Activated naive CD4-positive, alpha-beta T cell treated with anti-CD3 and anti-CD28 coated beads for 36 hours (primary cell): ENCODE results near the gene BTN2A1. TPM values are rescaled to one million over a fixed set of nuclear protein-coding genes. Genes with fewer than 3 reads are reported as not detected.
A peak's percentile ranks its signal among the peaks of the same experiment; 100 is the strongest.
"Not testable (repeated sequence)": the region's sequence is repeated elsewhere in the genome, so short reads cannot be mapped to it uniquely, and the experiment has no call there.

Experiments used
- CTCF ChIA-PET: fragments of 350-600 bp; sonication (Branson Sonifier 250); formaldehyde crosslinking; loops from one replicate; lab custom pipeline; 2021; ENCODE audit warnings: antibody characterized with exemption; lab: Charles Lee
- DNase-seq: peaks from one replicate; pipeline ENCODE4 v3.0.0-alpha.2; 2020
- H3K27ac Mint-ChIP-seq: one replicate; pipeline ENCODE4 v1.8.0; 2021; ENCODE audit warnings: mild to moderate bottlenecking, mixed read lengths
- H3K27me3 Mint-ChIP-seq: one replicate; pipeline ENCODE4 v1.8.0; 2021; ENCODE audit warnings: low read depth, mixed read lengths
- H3K36me3 Mint-ChIP-seq: one replicate; pipeline ENCODE4 v1.8.0; 2021; ENCODE audit warnings: low read depth, mixed read lengths
- H3K4me1 Mint-ChIP-seq: one replicate; pipeline ENCODE4 v1.8.0; 2021; ENCODE audit warnings: low read depth, mixed read lengths
- H3K4me3 Mint-ChIP-seq: one replicate; pipeline ENCODE4 v1.8.0; 2021; ENCODE audit warnings: mild to moderate bottlenecking, moderate library complexity, mixed read lengths
- H3K9me3 Mint-ChIP-seq: one replicate; pipeline ENCODE4 v1.8.0; 2021; ENCODE audit warnings: mixed read lengths
- intact Hi-C: fragments of 100-400 bp; cut with micrococcal nuclease; formaldehyde crosslinking; loops from one replicate; pipeline ENCODE4 v1.15.1; 2023
- total RNA-seq, 2 experiments: library from RNA; stranded (reverse); gene quantifications; one replicate each; pipeline ENCODE4 v1.2.3, GENCODE V29; 2021

The BTN2A1 gene
- total RNA-seq, 2 experiments from 2014 or later, result 16.0 TPM

- Mint-ChIP-seq H3K27me3 (no peaks in the 10 kb centered on the region), H3K4me1 (peaks cover 40% of the 10 kb centered on the region), H3K36me3 (peaks cover 31% of the 10 kb centered on the region), H3K27ac (peak overlapping the region; percentile 96), H3K4me3 (peak overlapping the region; percentile 96), H3K9me3 (no peaks in the 10 kb centered on the region)
- peak; percentile 15 for DNase-seq
- CTCF ChIA-PET, result no interaction called here
- intact Hi-C loops, result loop anchor here (1.0 kb wide), 4 partner anchors 11 to 55 kb away; partner anchors contain the start of genes BTN3A1 and BTN3A3
Measured at GRCh38 chr6:26457264-26457805, 420 bp upstream of the BTN2A1 start.

- no peaks in the 10 kb centered on the region for H3K27me3 Mint-ChIP-seq
- no peaks in the 10 kb centered on the region for H3K9me3 Mint-ChIP-seq
- peaks cover 46% of the 10 kb centered on the region for H3K36me3 Mint-ChIP-seq
- peak overlapping the region; percentile 35 for H3K4me3 Mint-ChIP-seq
- intact Hi-C loops, result no loop called here
- CTCF ChIA-PET, result no interaction called here
- DNase-seq, result no peak
- peak overlapping the region; percentile 3 for H3K27ac Mint-ChIP-seq
- H3K4me1 Mint-ChIP-seq, result peaks cover 55% of the 10 kb centered on the region
Measured at GRCh38 chr6:26459023-26459810, 1.5 kb downstream of the BTN2A1 start.

DNA sequence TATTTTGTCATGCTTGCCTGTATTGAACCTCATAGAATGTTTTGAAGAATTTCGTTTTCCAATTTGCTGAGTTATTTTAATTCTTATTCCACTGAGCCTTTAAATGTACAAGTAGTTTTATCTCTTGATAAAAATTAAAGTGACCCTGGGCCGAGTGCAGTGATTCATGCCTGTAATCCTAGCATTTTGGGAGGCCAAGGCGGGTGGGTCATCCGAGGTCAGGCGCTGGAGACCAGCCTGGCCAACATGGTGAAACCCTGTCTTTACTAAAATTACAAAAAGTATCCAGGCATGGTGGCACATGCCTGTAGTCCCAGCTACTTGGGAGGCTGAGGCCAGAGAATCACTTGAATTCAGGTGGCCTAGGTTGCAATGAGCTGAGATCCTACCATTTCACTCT lies 3.6 kb downstream of the BTN2A1 start:
- intact Hi-C loops, H3K27me3 Mint-ChIP-seq, H3K9me3 Mint-ChIP-seq, H3K4me3 Mint-ChIP-seq, H3K27ac Mint-ChIP-seq, DNase-seq: not testable (repeated sequence)
- CTCF ChIA-PET, result interaction anchor here (0.7 to 1.0 kb wide), 2 partner anchors 65 to 120 kb away, joined by 3 read pairs; no protein-coding TSS in a partner anchor
- peaks cover 60% of the 10 kb centered on the region for H3K36me3 Mint-ChIP-seq
- H3K4me1 Mint-ChIP-seq, result peaks cover 58% of the 10 kb centered on the region

DNA sequence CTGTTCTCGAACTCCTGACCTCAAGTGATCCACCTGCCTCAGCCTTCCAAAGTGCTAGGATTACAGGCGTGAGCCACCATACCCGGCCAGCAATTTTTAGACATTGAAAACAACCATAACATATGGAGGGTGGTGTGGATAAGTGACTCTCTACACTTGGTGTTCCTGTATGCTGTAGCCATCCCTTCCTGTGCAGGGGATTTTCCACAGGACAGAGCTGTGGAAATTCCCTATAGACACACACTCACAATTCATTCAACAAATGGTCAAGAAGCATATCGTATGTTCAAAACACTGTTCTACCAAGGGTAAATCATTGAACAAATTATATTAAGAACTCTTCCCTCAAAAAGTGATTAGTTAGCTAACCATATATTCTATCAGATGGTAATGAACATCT lies 6.3 kb downstream of the BTN2A1 start:
- Mint-ChIP-seq H3K4me1 (peaks cover 48% of the 10 kb centered on the region), H3K27ac (peak overlapping the region; percentile 38), H3K9me3 (no peaks in the 10 kb centered on the region), H3K27me3 (no peaks in the 10 kb centered on the region), H3K4me3 (no peak overlapping the region), H3K36me3 (peaks cover 72% of the 10 kb centered on the region)
- no peak for DNase-seq
- intact Hi-C loops, result no loop called here
- CTCF ChIA-PET, result interaction anchor here (1.2 kb wide), 1 partner anchor 32 kb away, joined by 3 read pairs; no protein-coding TSS in a partner anchor

GRCh38 chr6:26464416-26465131 lies 6.8 kb downstream of the BTN2A1 start:
- Mint-ChIP-seq H3K27ac (peak overlapping the region; percentile 38), H3K9me3 (no peaks in the 10 kb centered on the region), H3K27me3 (no peaks in the 10 kb centered on the region), H3K4me3 (no peak overlapping the region), H3K4me1 (peaks cover 43% of the 10 kb centered on the region), H3K36me3 (peaks cover 67% of the 10 kb centered on the region)
- CTCF ChIA-PET, result interaction anchor here (1.2 kb wide), 1 partner anchor 33 kb away, joined by 3 read pairs; no protein-coding TSS in a partner anchor
- intact Hi-C loops, result no loop called here
- no peak for DNase-seq

- CTCF ChIA-PET, result no interaction called here
- intact Hi-C loops, result no loop called here
- H3K4me3 Mint-ChIP-seq, result no peak overlapping the region
- no peak overlapping the region for H3K27ac Mint-ChIP-seq
- no peaks in the 10 kb centered on the region for H3K27me3 Mint-ChIP-seq
- H3K9me3 Mint-ChIP-seq, result no peaks in the 10 kb centered on the region
- H3K36me3 Mint-ChIP-seq, result peaks cover 56% of the 10 kb centered on the region
- no peak for DNase-seq
- H3K4me1 Mint-ChIP-seq, result peaks cover 31% of the 10 kb centered on the region
Measured at GRCh38 chr6:26465776-26466175, 8.0 kb downstream of the BTN2A1 start.

GRCh38 chr6:26468829-26469228 lies 11.1 kb downstream of the BTN2A1 start:
- no peak overlapping the region for H3K4me3 Mint-ChIP-seq
- CTCF ChIA-PET, result no interaction called here
- DNase-seq, result no peak
- H3K4me1 Mint-ChIP-seq, result peaks cover 23% of the 10 kb centered on the region
- peak overlapping the region; percentile 12 for H3K27ac Mint-ChIP-seq
- intact Hi-C loops, result no loop called here
- no peaks in the 10 kb centered on the region for H3K27me3 Mint-ChIP-seq
- H3K9me3 Mint-ChIP-seq, result peaks cover 14% of the 10 kb centered on the region
- peaks cover 52% of the 10 kb centered on the region for H3K36me3 Mint-ChIP-seq

GRCh38 chr6:26470643-26471042 lies 12.9 kb downstream of the BTN2A1 start:
- Mint-ChIP-seq H3K4me1 (peaks cover 23% of the 10 kb centered on the region), H3K27me3 (no peaks in the 10 kb centered on the region), H3K36me3 (peaks cover 44% of the 10 kb centered on the region), H3K4me3 (no peak overlapping the region), H3K27ac (peak overlapping the region; percentile 33), H3K9me3 (peaks cover 14% of the 10 kb centered on the region)
- CTCF ChIA-PET, result no interaction called here
- DNase-seq, result no peak
- intact Hi-C loops, result loop anchor here (10.0 kb wide), 1 partner anchor 296 kb away; no protein-coding TSS in a partner anchor

GRCh38 chr6:26471970-26472369 lies 14.2 kb downstream of the BTN2A1 start:
- CTCF ChIA-PET, result interaction anchor here (0.9 kb wide), 1 partner anchor 27 kb away, joined by 4 read pairs; no protein-coding TSS in a partner anchor
- Mint-ChIP-seq H3K27me3 (no peaks in the 10 kb centered on the region), H3K27ac (no peak overlapping the region), H3K4me1 (peaks cover 35% of the 10 kb centered on the region), H3K4me3 (no peak overlapping the region), H3K9me3 (peaks cover 14% of the 10 kb centered on the region), H3K36me3 (peaks cover 39% of the 10 kb centered on the region)
- no peak for DNase-seq
- intact Hi-C loops, result loop anchor here (10.0 kb wide), 1 partner anchor 297 kb away; no protein-coding TSS in a partner anchor

GRCh38 chr6:26472549-26473290 lies 15.0 kb downstream of the BTN2A1 start:
- intact Hi-C loops, result loop anchor here (1.0 to 10.0 kb wide), 4 partner anchors 15 to 298 kb away; partner anchors contain the start of genes BTN2A1, BTN3A2 and BTN3A3
- peak overlapping the region; percentile 100 for H3K27ac Mint-ChIP-seq
- H3K9me3 Mint-ChIP-seq, result peaks cover 14% of the 10 kb centered on the region
- CTCF ChIA-PET, result interaction anchor here (0.9 kb wide), 1 partner anchor 28 kb away, joined by 4 read pairs; no protein-coding TSS in a partner anchor
- H3K27me3 Mint-ChIP-seq, result no peaks in the 10 kb centered on the region
- H3K4me1 Mint-ChIP-seq, result peaks cover 41% of the 10 kb centered on the region
- DNase-seq, result no peak
- peak overlapping the region; percentile 98 for H3K4me3 Mint-ChIP-seq
- H3K36me3 Mint-ChIP-seq, result peaks cover 37% of the 10 kb centered on the region

DNA sequence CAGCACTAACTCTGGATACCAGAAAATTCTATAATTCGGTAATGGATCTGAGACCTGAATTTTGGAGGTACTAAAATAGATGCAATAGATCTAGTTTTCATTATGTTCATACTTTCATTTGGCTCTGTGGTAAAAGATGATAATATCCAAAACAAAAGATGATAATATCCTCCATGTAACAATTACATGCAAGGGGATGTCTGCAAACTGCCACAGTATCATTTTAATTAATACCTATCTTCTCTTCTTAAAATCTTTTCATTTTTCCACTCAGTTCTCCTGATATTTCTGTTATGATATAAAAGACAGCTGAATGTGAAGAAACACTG lies 15.6 kb downstream of the BTN2A1 start:
- no peak for DNase-seq
- Mint-ChIP-seq H3K27me3 (no peaks in the 10 kb centered on the region), H3K36me3 (peaks cover 33% of the 10 kb centered on the region), H3K27ac (peak overlapping the region; percentile 100), H3K9me3 (peaks cover 14% of the 10 kb centered on the region), H3K4me3 (peak overlapping the region; percentile 98), H3K4me1 (peaks cover 42% of the 10 kb centered on the region)
- CTCF ChIA-PET, result interaction anchor here (0.6 kb wide), 1 partner anchor 99 kb away, joined by 4 read pairs; no protein-coding TSS in a partner anchor
- intact Hi-C loops, result loop anchor here (1.0 to 10.0 kb wide), 4 partner anchors 16 to 299 kb away; partner anchors contain the start of genes BTN2A1, BTN3A2 and BTN3A3
